HL-60/S4 treated with phorbol 12-myristate 13-acetate at 8.2 ng/mL for 4 days and 3 days (cell line): Measurements from ENCODE around the gene CALHM1.

Source experiments
- in situ Hi-C: fragments of 300-500 bp; cut with MboI; formaldehyde crosslinking; loops from 2 replicates; pipeline ENCODE4 v1.15.0; 2022; ENCODE audit warnings: low sequenced_read_pairs

CALHM1 gene

GRCh38 chr10:103487410-103487708 lies 28.7 kb upstream of the CALHM1 start:
- in situ Hi-C loops, result loop anchor here (10.0 kb wide), 1 partner anchor 63 kb away; no protein-coding TSS in a partner anchor

GRCh38 chr10:103486635-103487409 lies 28.1 kb upstream of the CALHM1 start:
- in situ Hi-C loops, result loop anchor here (10.0 kb wide), 1 partner anchor 62 kb away; no protein-coding TSS in a partner anchor

GRCh38 chr10:103481974-103482531 lies 23.4 kb upstream of the CALHM1 start:
- in situ Hi-C loops, result loop anchor here (10.0 kb wide), 1 partner anchor 57 kb away; no protein-coding TSS in a partner anchor

GRCh38 chr10:103480521-103480920 lies 21.8 kb upstream of the CALHM1 start:
- in situ Hi-C loops, result loop anchor here (10.0 kb wide), 1 partner anchor 56 kb away; no protein-coding TSS in a partner anchor

- in situ Hi-C loops, result no loop called here
These were observed 20.4 kb upstream of the CALHM1 start, which contains the start of gene CALHM3 for GRCh38 chr10:103479135-103479534. Gene CALHM3, minus strand, starts transcription at chr10:103479240. Its CDS starts 208 bp downstream, at chr10:103479032.

- in situ Hi-C loops, result no loop called here
These were observed 20.0 kb upstream of the CALHM1 start for GRCh38 chr10:103478671-103479070.

- in situ Hi-C loops, result no loop called here
These were observed 17.5 kb upstream of the CALHM1 start for GRCh38 chr10:103476046-103476768.

GRCh38 chr10:103475437-103475836 lies 16.7 kb upstream of the CALHM1 start:
- in situ Hi-C loops, result no loop called here

GRCh38 chr10:103474077-103474476 lies 15.4 kb upstream of the CALHM1 start:
- in situ Hi-C loops, result no loop called here

- in situ Hi-C loops, result no loop called here
These were observed 14.6 kb upstream of the CALHM1 start for GRCh38 chr10:103473261-103473671.

- in situ Hi-C loops, result no loop called here
These were observed 13.3 kb upstream of the CALHM1 start for GRCh38 chr10:103472005-103472404.

GRCh38 chr10:103470761-103471653 lies 12.3 kb upstream of the CALHM1 start:
- in situ Hi-C loops, result no loop called here

GRCh38 chr10:103469201-103469600 lies 10.5 kb upstream of the CALHM1 start:
- in situ Hi-C loops, result no loop called here

GRCh38 chr10:103467406-103467805 lies 8.7 kb upstream of the CALHM1 start:
- in situ Hi-C loops, result no loop called here

- in situ Hi-C loops, result no loop called here
These were observed 8.0 kb upstream of the CALHM1 start for GRCh38 chr10:103466734-103467133.

GRCh38 chr10:103465411-103466179 lies 6.9 kb upstream of the CALHM1 start:
- in situ Hi-C loops, result no loop called here

- in situ Hi-C loops, result no loop called here
These were observed 4.8 kb upstream of the CALHM1 start for GRCh38 chr10:103463499-103463898.

GRCh38 chr10:103459615-103460014 lies 915 bp upstream of the CALHM1 start:
- in situ Hi-C loops, result no loop called here

- in situ Hi-C loops, result no loop called here
These were observed 660 bp downstream of the CALHM1 start for GRCh38 chr10:103457896-103458583.
